ENCODE results near the gene CDKN2AIP.
"Not testable (repeated sequence)": the region's sequence is repeated elsewhere in the genome, so short reads cannot be mapped to it uniquely, and the experiment has no call there.

Gene CDKN2AIP

GRCh38 chr4:183426507-183426906 is 17.9 kb upstream of the CDKN2AIP start:
- CTCF ChIA-PET: no interaction called here
- DNase-seq (ENCODE audit: low spot score): no peak
- no peak overlapping the region for H3K27ac ChIP-seq
- POLR2A ChIA-PET (ENCODE audit: low non-redundant PET): no interaction called here
- TF ChIP-seq CTCF (conservative IDR thresholded peaks at IDR 0.05; ENCODE audit: low read depth): no peak

- no peak for DNase-seq (ENCODE audit: low spot score)
- ChIA-PET POLR2A (ENCODE audit: low non-redundant PET) (no interaction called here), CTCF (no interaction called here)
- TF ChIP-seq CTCF (conservative IDR thresholded peaks at IDR 0.05; ENCODE audit: low read depth): no peak
- no peak overlapping the region for H3K27ac ChIP-seq
Observed at GRCh38 chr4:183429489-183429888, 14.9 kb upstream of the CDKN2AIP start.

GRCh38 chr4:183430317-183430993 is 14.0 kb upstream of the CDKN2AIP start:
- no peak for TF ChIP-seq CTCF (conservative IDR thresholded peaks at IDR 0.05; ENCODE audit: low read depth)
- no peak overlapping the region for H3K27ac ChIP-seq
- ChIA-PET CTCF (no interaction called here), POLR2A (ENCODE audit: low non-redundant PET) (no interaction called here)
- DNase-seq (ENCODE audit: low spot score): no peak

GRCh38 chr4:183430994-183431347 is 13.5 kb upstream of the CDKN2AIP start:
- TF ChIP-seq CTCF (conservative IDR thresholded peaks at IDR 0.05; ENCODE audit: low read depth): no peak
- CTCF ChIA-PET: no interaction called here
- no peak for DNase-seq (ENCODE audit: low spot score)
- H3K27ac ChIP-seq: no peak overlapping the region
- POLR2A ChIA-PET (ENCODE audit: low non-redundant PET): no interaction called here

- TF ChIP-seq CTCF (conservative IDR thresholded peaks at IDR 0.05; ENCODE audit: low read depth): no peak
- DNase-seq (ENCODE audit: low spot score): no peak
- CTCF ChIA-PET: no interaction called here
- POLR2A ChIA-PET (ENCODE audit: low non-redundant PET): no interaction called here
- no peak overlapping the region for H3K27ac ChIP-seq
Observed at GRCh38 chr4:183431614-183432013, 12.8 kb upstream of the CDKN2AIP start.

DNA sequence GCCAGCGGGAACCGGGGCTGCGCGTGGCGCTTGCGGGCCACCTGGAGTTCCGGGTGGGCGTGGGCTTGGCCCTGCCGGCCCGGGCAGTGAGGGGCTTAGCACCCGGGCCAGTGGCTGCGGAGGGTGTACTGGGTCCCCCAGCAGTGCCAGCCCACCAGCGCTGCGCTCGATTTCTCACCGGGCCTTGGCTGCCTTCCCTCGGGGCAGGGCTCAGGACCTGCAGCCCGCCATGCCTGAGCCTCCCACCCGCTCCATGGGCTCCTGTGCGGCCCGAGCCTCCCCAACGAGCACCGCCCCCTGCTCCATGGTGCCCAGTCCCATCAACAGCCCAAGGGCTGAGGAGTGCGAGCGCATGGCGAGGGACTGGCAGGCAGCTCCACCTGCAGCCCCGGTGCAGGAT is 11.3 kb upstream of the CDKN2AIP start:
- H3K27ac ChIP-seq; POLR2A ChIA-PET (ENCODE audit: low non-redundant PET); DNase-seq (ENCODE audit: low spot score); CTCF ChIA-PET: not testable (repeated sequence)

GRCh38 chr4:183434264-183434663 is 10.2 kb upstream of the CDKN2AIP start:
- ChIA-PET POLR2A (ENCODE audit: low non-redundant PET) (no interaction called here), CTCF (interaction anchor here (1.3 kb wide), 1 partner anchor 27 kb away, joined by 3 read pairs; no protein-coding TSS in a partner anchor)
- TF ChIP-seq CTCF (conservative IDR thresholded peaks at IDR 0.05; ENCODE audit: low read depth): no peak
- DNase-seq (ENCODE audit: low spot score): no peak
- H3K27ac ChIP-seq: no peak overlapping the region

Measured in RWPE1 (cell line).